Measurements from ENCODE around the gene PDE8A.
"Not testable (repeated sequence)": the region's sequence is repeated elsewhere in the genome, so short reads cannot be mapped to it uniquely, and the experiment has no call there.

Gene PDE8A

GRCh38 chr15:84991014-84991712, 9.5 kb downstream of the PDE8A start:
- no peak for DNase-seq

- peak in 1 of 4 experiments; percentile 10 for DNase-seq
Measured at GRCh38 chr15:84992157-84992944, 10.7 kb downstream of the PDE8A start.

- DNase-seq: no peak
Measured at GRCh38 chr15:84996055-84996454, 14.4 kb downstream of the PDE8A start.

GRCh38 chr15:84996714-84997113, 15.1 kb downstream of the PDE8A start:
- DNase-seq: not testable (repeated sequence)

- not testable (repeated sequence) for DNase-seq
Measured at GRCh38 chr15:84997214-84997613, 15.6 kb downstream of the PDE8A start.

- DNase-seq: no peak
Measured at GRCh38 chr15:85000189-85000864, 18.7 kb downstream of the PDE8A start.

GRCh38 chr15:85000937-85001336, 19.3 kb downstream of the PDE8A start:
- no peak for DNase-seq

- DNase-seq: no peak
Measured at GRCh38 chr15:85002517-85002916, 20.9 kb downstream of the PDE8A start.

GRCh38 chr15:85003593-85004312, 22.1 kb downstream of the PDE8A start:
- DNase-seq: no peak

GRCh38 chr15:85004550-85004949, 22.9 kb downstream of the PDE8A start:
- DNase-seq: no peak

GRCh38 chr15:85005319-85005718, 23.7 kb downstream of the PDE8A start:
- no peak for DNase-seq

- DNase-seq: no peak
Measured at GRCh38 chr15:85005746-85006145, 24.1 kb downstream of the PDE8A start.

GRCh38 chr15:85006201-85006600, 24.5 kb downstream of the PDE8A start:
- DNase-seq: no peak

- DNase-seq: no peak
Measured at GRCh38 chr15:85006655-85007054, 25.0 kb downstream of the PDE8A start.

GRCh38 chr15:85007137-85007536, 25.5 kb downstream of the PDE8A start:
- DNase-seq: no peak

- DNase-seq: no peak
Measured at GRCh38 chr15:85007741-85008397, 26.2 kb downstream of the PDE8A start.

- no peak for DNase-seq
Measured at GRCh38 chr15:85008474-85009260, 27.0 kb downstream of the PDE8A start.

GRCh38 chr15:85009435-85009834, 27.8 kb downstream of the PDE8A start:
- no peak for DNase-seq

- DNase-seq: no peak
Measured at GRCh38 chr15:85010071-85010385, 28.4 kb downstream of the PDE8A start.

- DNase-seq: no peak
Measured at GRCh38 chr15:85010386-85011159, 28.9 kb downstream of the PDE8A start.

- DNase-seq: no peak
Measured at GRCh38 chr15:85011160-85011571, 29.5 kb downstream of the PDE8A start.
